KMS-11 (cell line): Measurements from ENCODE around the gene SHB.

Experiments
- H2AFZ ChIP-seq: fragments of 200-600 bp; sonication (generic); 2 replicates; pipeline ENCODE4 v1.6.1; 2016; ENCODE audit warnings: antibody characterized with exemption, mixed run types, low read depth
- H3K27ac ChIP-seq: fragments of 200-600 bp; sonication (generic); 2 replicates; pipeline ENCODE4 v1.6.1; 2016; ENCODE audit warnings: mild to moderate bottlenecking, mixed run types
- H3K27me3 ChIP-seq: fragments of 200-600 bp; sonication (generic); 2 replicates; pipeline ENCODE4 v1.6.1; 2017; ENCODE audit warnings: mild to moderate bottlenecking, low read depth, mixed run types, moderate library complexity; ENCODE audit not compliant: insufficient read depth
- H3K36me3 ChIP-seq: fragments of 200-600 bp; sonication (generic); 2 replicates; pipeline ENCODE4 v1.6.1; 2017; ENCODE audit warnings: mild to moderate bottlenecking, mixed run types; ENCODE audit not compliant: insufficient read depth
- H3K4me1 ChIP-seq: fragments of 200-600 bp; sonication (generic); 2 replicates; pipeline ENCODE4 v1.6.1; 2016; ENCODE audit warnings: mild to moderate bottlenecking, low read depth, mixed run types; ENCODE audit not compliant: poor library complexity, severe bottlenecking
- H3K4me2 ChIP-seq: fragments of 200-600 bp; sonication (generic); 2 replicates; pipeline ENCODE4 v1.7.0; 2016; ENCODE audit warnings: mild to moderate bottlenecking, mixed run types
- H3K4me3 ChIP-seq: fragments of 200-600 bp; sonication (generic); IDR thresholded peaks from 2 replicates; pipeline ENCODE4 v1.6.1; 2017; ENCODE audit warnings: low read depth, low read length, mixed read lengths; ENCODE audit not compliant: insufficient read depth
- H3K79me2 ChIP-seq: fragments of 200-600 bp; sonication (generic); 2 replicates; pipeline ENCODE4 v1.6.1; 2016; ENCODE audit warnings: low read depth, mixed run types; ENCODE audit not compliant: insufficient read depth
- H3K9ac ChIP-seq: fragments of 200-600 bp; sonication (generic); 2 replicates; pipeline ENCODE4 v1.6.1; 2016; ENCODE audit warnings: mild to moderate bottlenecking, mixed run types
- H4K20me1 ChIP-seq: fragments of 200-600 bp; sonication (generic); 2 replicates; pipeline ENCODE4 v1.6.1; 2016; ENCODE audit warnings: mild to moderate bottlenecking, mixed run types; ENCODE audit not compliant: insufficient read depth
- CTCF ChIP-seq: fragments of 200-600 bp; sonication (generic); conservative IDR thresholded peaks from 2 replicates; pipeline ENCODE4 v1.6.1; 2017; ENCODE audit warnings: low read depth, mild to moderate bottlenecking, antibody characterized with exemption, low read length, moderate library complexity, mixed read lengths

SHB gene

DNA sequence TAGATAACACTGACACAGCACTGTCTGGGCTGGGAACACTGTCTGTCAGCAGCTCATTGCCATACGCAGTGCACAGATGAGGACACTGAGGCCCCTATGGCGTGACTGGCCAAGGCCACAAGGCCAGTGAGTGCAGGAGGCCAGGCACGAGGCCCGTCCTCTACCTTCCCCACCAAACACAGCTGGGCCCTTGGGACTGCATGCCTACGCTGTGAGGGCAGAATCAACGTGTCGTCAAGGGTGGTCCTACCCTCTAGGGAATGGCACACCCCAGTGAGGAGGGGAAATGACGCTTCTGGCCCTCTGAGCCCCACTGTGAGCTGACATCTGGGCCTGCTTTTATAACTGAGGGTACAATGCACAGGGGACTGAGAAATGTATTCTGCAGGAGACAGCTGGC lies 123.0 kb downstream of the SHB start:
- Histone ChIP-seq H3K27me3 (no peaks in the 10 kb centered on the region), H4K20me1 (no peaks in the 10 kb centered on the region), H3K79me2 (no peaks in the 10 kb centered on the region), H3K27ac (no peak overlapping the region), H3K4me3 (no peak overlapping the region), H3K4me2 (no peak overlapping the region), H3K4me1 (no peaks in the 10 kb centered on the region), H3K9ac (no peak overlapping the region), H3K36me3 (no peaks in the 10 kb centered on the region), H2AFZ (no peak overlapping the region)
- no peak for TF ChIP-seq CTCF

GRCh38 chr9:37944671-37945481 lies 124.2 kb downstream of the SHB start:
- H3K4me1 ChIP-seq: no peaks in the 10 kb centered on the region
- H3K4me2 ChIP-seq: no peak overlapping the region
- H3K9ac ChIP-seq: no peak overlapping the region
- H4K20me1 ChIP-seq: no peaks in the 10 kb centered on the region
- no peak for TF ChIP-seq CTCF
- no peak overlapping the region for H3K4me3 ChIP-seq
- H3K27ac ChIP-seq: no peak overlapping the region
- no peaks in the 10 kb centered on the region for H3K27me3 ChIP-seq
- H3K36me3 ChIP-seq: no peaks in the 10 kb centered on the region
- no peak overlapping the region for H2AFZ ChIP-seq
- no peaks in the 10 kb centered on the region for H3K79me2 ChIP-seq

DNA sequence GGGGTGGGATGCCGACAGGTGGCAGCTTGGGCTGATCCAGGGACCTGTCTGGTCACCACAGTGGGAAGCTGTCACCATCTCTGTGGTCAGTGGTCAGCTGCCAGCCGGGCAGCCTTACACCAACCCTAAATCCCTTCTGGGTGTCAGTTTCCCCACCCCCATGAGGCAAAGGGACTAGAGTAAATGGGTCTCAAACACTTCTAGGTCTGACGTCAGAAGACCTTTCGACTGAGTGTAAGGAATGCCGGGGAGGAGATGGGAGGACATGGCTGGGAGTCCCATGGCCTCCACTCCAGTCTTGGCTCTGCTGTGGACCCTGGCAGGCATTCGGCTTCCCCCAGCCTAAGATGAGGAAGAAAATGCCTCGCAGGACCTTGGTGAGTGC lies 124.8 kb downstream of the SHB start:
- H3K27ac ChIP-seq: no peak overlapping the region
- H3K9ac ChIP-seq: no peak overlapping the region
- H3K79me2 ChIP-seq: no peaks in the 10 kb centered on the region
- no peaks in the 10 kb centered on the region for H3K4me1 ChIP-seq
- H4K20me1 ChIP-seq: no peaks in the 10 kb centered on the region
- TF ChIP-seq CTCF: no peak
- H3K36me3 ChIP-seq: no peaks in the 10 kb centered on the region
- no peak overlapping the region for H2AFZ ChIP-seq
- no peak overlapping the region for H3K4me3 ChIP-seq
- no peak overlapping the region for H3K4me2 ChIP-seq
- no peaks in the 10 kb centered on the region for H3K27me3 ChIP-seq

DNA sequence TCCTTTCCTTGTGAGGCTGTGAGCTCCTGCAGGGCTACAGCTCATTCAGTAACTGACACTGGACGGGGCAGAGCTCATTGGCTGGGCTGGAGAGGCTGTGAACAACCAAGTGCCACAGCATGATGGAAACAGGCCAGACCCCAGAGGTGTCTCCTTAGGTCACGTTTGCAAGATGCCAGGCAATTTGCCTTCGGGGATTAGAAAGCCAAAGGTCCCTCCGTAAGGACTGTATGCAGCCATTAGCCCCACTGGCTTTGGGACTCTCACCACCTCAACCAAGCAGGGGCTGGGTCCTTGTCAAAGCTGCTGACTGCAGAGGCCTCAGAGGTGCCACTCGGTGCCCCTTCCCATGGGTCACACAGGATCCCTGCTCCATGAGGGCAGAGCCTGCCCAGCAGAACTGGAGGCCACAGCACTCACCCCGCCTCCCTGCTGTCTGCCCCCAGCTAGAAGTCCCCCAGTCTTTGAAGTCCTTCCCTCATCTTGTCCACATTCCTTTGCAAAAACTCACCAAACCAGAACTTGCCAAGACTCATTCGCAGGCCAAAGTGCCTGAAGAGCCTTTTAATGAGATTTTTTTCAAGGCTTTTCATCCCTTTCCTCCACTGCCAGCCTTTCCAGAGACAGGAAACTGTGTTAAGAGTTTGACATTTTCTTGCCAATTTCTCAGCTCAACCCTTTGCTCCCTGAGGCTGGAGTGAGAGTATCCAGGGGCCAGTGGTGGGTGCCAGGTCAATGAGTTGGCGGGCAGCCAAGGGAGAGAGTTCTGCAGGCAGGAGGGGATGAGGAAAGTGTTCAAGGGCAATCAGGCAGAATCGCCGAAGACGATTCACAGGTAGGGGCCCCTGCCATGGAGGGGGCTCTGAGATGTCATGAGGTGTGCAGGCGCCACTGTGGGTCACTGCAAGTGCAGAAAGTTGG lies 125.4 kb downstream of the SHB start:
- Histone ChIP-seq H2AFZ (no peak overlapping the region), H4K20me1 (no peaks in the 10 kb centered on the region), H3K36me3 (no peaks in the 10 kb centered on the region), H3K79me2 (no peaks in the 10 kb centered on the region), H3K9ac (no peak overlapping the region), H3K27ac (no peak overlapping the region), H3K4me3 (no peak overlapping the region), H3K4me1 (no peaks in the 10 kb centered on the region), H3K27me3 (no peaks in the 10 kb centered on the region), H3K4me2 (no peak overlapping the region)
- TF ChIP-seq CTCF: no peak
